NCI-H128 (cell line): Measurements from ENCODE around the gene ZNF616.
"Not testable (repeated sequence)": the region's sequence is repeated elsewhere in the genome, so short reads cannot be mapped to it uniquely, and the experiment has no call there.

ENCODE experiments used
- DNase-seq: peaks from one replicate; lab custom pipeline; 2025; ENCODE audit not compliant: unreplicated experiment; lab: John Stamatoyannopoulos, UW

Gene ZNF616

GRCh38 chr19:52110780-52111179, 29.0 kb downstream of the ZNF616 start:
- no peak for DNase-seq

- DNase-seq = no peak
Measured at GRCh38 chr19:52102782-52103181, 37.0 kb downstream of the ZNF616 start.

- DNase-seq = no peak
Measured at GRCh38 chr19:52101866-52102562, 37.7 kb downstream of the ZNF616 start.

- no peak for DNase-seq
Measured at GRCh38 chr19:52099497-52100138, 40.1 kb downstream of the ZNF616 start.

GRCh38 chr19:52096416-52096815, 43.3 kb downstream of the ZNF616 start:
- not testable (repeated sequence) for DNase-seq

- DNase-seq = peak; percentile 56
Measured at GRCh38 chr19:52095172-52096014, 44.3 kb downstream of the ZNF616 start, which contains the start of gene ZNF841. ZNF841 (minus strand) TSS chr19:52095765; CDS start chr19:52084801, 10,964 bp downstream.

- DNase-seq = no peak
Measured at GRCh38 chr19:52094526-52095130, 45.1 kb downstream of the ZNF616 start.

GRCh38 chr19:52086481-52086880, 53.3 kb downstream of the ZNF616 start:
- no peak for DNase-seq

GRCh38 chr19:52070496-52070895, 69.2 kb downstream of the ZNF616 start:
- no peak for DNase-seq

GRCh38 chr19:52069653-52070052, 70.1 kb downstream of the ZNF616 start:
- DNase-seq = no peak

- DNase-seq = no peak
Measured at GRCh38 chr19:52066258-52066863, 73.4 kb downstream of the ZNF616 start.

GRCh38 chr19:52065399-52065798, 74.3 kb downstream of the ZNF616 start:
- DNase-seq = no peak
